Brain microvascular endothelial cell (primary cell): ENCODE results near the gene LIN9.

Source experiments
- DNase-seq: peaks from one replicate; pipeline ENCODE4 v3.0.0-alpha.2; 2020
- H3K27ac ChIP-seq: fragments of 250-450 bp; sonication (Bioruptor Pico); 2 replicates; pipeline ENCODE4 v1.5.1; 2020; ENCODE audit warnings: mild to moderate bottlenecking, moderate library complexity
- H3K27me3 ChIP-seq: fragments of 250-450 bp; sonication (Bioruptor Pico); replicated peaks from 2 replicates; pipeline ENCODE4 v1.5.1; 2020; ENCODE audit warnings: mild to moderate bottlenecking
- H3K36me3 ChIP-seq: fragments of 250-450 bp; sonication (Bioruptor Pico); replicated peaks from 2 replicates; pipeline ENCODE4 v1.5.1; 2020; ENCODE audit warnings: mild to moderate bottlenecking
- H3K4me3 ChIP-seq: 2 replicates; pipeline ENCODE4 v1.5.1; 2011; ENCODE audit warnings: low read depth, mild to moderate bottlenecking, control low read depth, low read length, moderate library complexity
- in situ Hi-C: cut with HindIII; loops from 2 replicates; pipeline ENCODE4 v1.10.0; 2017; ENCODE audit warnings: low sequenced_read_pairs, low pct_ligation_motif_present
- TF ChIP-seq, protein P1 (sequence below): IDR thresholded peaks from 2 replicates; pipeline ENCODE4 v1.5.1; 2011; ENCODE audit warnings: low read depth, mild to moderate bottlenecking, moderate library complexity, low read length, control low read depth, inconsistent platforms; ENCODE audit errors: missing control alignments

LIN9 gene

DNA sequence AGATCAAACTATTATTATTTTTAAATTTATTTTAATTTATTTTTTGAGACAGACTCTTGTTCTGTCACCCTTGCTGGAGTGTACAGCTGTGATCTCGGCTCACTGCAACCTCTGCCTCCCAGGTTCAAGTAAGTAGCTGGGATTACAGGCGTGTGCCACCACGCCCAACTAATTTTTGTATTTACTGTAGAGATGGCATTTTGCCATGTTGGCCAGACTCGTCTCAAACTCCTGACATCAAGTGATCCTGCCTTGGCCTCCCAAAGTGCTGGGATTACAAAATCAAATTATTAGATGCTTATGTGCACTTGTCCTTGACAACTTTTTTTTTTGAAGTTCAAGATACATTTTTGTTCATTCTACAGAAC lies 15.4 kb downstream of the LIN9 start:
- H3K36me3 ChIP-seq: peaks cover 3% of the 10 kb centered on the region
- in situ Hi-C loops: no loop called here
- TF ChIP-seq, protein P1, sequence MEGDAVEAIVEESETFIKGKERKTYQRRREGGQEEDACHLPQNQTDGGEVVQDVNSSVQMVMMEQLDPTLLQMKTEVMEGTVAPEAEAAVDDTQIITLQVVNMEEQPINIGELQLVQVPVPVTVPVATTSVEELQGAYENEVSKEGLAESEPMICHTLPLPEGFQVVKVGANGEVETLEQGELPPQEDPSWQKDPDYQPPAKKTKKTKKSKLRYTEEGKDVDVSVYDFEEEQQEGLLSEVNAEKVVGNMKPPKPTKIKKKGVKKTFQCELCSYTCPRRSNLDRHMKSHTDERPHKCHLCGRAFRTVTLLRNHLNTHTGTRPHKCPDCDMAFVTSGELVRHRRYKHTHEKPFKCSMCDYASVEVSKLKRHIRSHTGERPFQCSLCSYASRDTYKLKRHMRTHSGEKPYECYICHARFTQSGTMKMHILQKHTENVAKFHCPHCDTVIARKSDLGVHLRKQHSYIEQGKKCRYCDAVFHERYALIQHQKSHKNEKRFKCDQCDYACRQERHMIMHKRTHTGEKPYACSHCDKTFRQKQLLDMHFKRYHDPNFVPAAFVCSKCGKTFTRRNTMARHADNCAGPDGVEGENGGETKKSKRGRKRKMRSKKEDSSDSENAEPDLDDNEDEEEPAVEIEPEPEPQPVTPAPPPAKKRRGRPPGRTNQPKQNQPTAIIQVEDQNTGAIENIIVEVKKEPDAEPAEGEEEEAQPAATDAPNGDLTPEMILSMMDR: no peak
- DNase-seq: no peak
- H3K4me3 ChIP-seq: no peak overlapping the region
- H3K27me3 ChIP-seq: no peaks in the 10 kb centered on the region
- H3K27ac ChIP-seq: no peak overlapping the region

DNA sequence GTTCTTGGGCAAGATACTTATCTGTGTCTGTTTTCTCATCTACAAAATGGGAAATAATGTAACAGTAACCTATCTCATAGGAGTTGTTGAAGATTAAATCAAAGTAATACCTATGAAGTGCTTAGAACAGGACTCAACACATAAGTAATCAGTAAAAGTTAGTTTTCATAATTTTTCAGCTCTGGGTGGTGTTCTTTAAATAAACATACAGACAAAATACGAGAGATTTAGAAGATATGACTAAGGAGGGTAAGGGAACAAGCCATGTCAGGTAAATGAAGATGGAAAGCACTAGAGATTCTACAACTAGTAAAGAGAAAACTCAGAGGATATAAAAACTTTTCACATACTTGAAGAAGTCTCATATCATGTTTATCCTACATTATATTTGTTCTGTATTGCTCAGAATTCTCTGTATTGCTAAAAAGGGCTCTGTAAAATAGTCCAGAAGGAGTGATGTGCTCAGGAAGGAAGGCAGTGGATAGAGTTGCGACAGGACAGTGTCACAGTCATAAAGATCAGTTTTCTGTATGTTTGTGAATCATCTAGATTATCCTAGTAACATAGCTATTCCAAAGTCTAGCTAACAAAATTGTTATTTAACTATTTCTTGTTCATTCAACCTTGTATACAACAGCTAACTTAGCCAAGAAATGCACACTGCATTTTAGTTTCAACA lies 16.0 kb downstream of the LIN9 start:
- TF ChIP-seq, protein P1: no peak
- no peaks in the 10 kb centered on the region for H3K27me3 ChIP-seq
- no peak overlapping the region for H3K4me3 ChIP-seq
- no peak overlapping the region for H3K27ac ChIP-seq
- DNase-seq: no peak
- H3K36me3 ChIP-seq: no peaks in the 10 kb centered on the region
- in situ Hi-C loops: no loop called here

GRCh38 chr1:226287587-226287986 lies 21.4 kb downstream of the LIN9 start:
- in situ Hi-C loops: no loop called here
- no peak for DNase-seq
- Histone ChIP-seq H3K27ac (no peak overlapping the region), H3K27me3 (no peaks in the 10 kb centered on the region), H3K36me3 (no peaks in the 10 kb centered on the region), H3K4me3 (no peak overlapping the region)
- TF ChIP-seq, protein P1: no peak

GRCh38 chr1:226281058-226281457 lies 27.9 kb downstream of the LIN9 start:
- H3K27ac ChIP-seq: no peak overlapping the region
- H3K36me3 ChIP-seq: no peaks in the 10 kb centered on the region
- in situ Hi-C loops: no loop called here
- no peaks in the 10 kb centered on the region for H3K27me3 ChIP-seq
- TF ChIP-seq, protein P1: no peak
- no peak for DNase-seq
- no peak overlapping the region for H3K4me3 ChIP-seq

GRCh38 chr1:226279498-226279897 lies 29.5 kb downstream of the LIN9 start:
- DNase-seq: no peak
- no peaks in the 10 kb centered on the region for H3K27me3 ChIP-seq
- in situ Hi-C loops: no loop called here
- TF ChIP-seq, protein P1: no peak
- no peak overlapping the region for H3K27ac ChIP-seq
- no peak overlapping the region for H3K4me3 ChIP-seq
- no peaks in the 10 kb centered on the region for H3K36me3 ChIP-seq

DNA sequence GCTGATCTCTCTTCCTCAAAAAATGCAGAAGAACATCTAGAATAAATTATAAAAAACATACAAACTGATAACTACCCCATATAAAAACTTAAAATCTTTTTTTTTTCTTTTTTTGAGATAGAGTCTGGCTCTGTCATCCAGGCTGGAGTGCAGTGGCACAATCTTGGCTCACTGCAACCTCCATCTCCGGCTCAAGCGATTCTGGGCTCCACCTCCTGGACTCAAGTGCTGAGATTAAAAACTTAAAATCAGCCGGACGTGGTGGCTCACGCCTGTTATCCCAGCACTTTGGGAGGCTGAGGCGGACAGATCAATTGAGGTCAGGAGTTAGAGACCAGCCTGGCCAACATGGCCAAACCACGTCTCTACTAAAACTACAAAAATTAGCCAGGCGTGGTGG lies 31.1 kb downstream of the LIN9 start:
- H3K4me3 ChIP-seq: no peak overlapping the region
- TF ChIP-seq, protein P1: no peak
- H3K27ac ChIP-seq: no peak overlapping the region
- in situ Hi-C loops: no loop called here
- no peaks in the 10 kb centered on the region for H3K36me3 ChIP-seq
- H3K27me3 ChIP-seq: no peaks in the 10 kb centered on the region
- no peak for DNase-seq
